GM21786 (cell line): ENCODE measurements around the gene IRAK1BP1.
"Not testable (repeated sequence)": the region's sequence is repeated elsewhere in the genome, so short reads cannot be mapped to it uniquely, and the experiment has no call there.

Experiments
- ATAC-seq: cut with Tn5 transposase; IDR thresholded peaks from one replicate; pipeline ENCODE4 v1.9.1; 2021; ENCODE audit not compliant: unreplicated experiment

Gene IRAK1BP1

GRCh38 chr6:78883651-78884050 lies 16.3 kb downstream of the IRAK1BP1 start:
- ATAC-seq, result no peak

GRCh38 chr6:78889901-78890300 lies 22.6 kb downstream of the IRAK1BP1 start:
- ATAC-seq, result not testable (repeated sequence)

- no peak for ATAC-seq
Measured at GRCh38 chr6:78896227-78896626, 28.9 kb downstream of the IRAK1BP1 start.

GRCh38 chr6:78908621-78909020 lies 41.3 kb downstream of the IRAK1BP1 start:
- ATAC-seq, result no peak

GRCh38 chr6:78909391-78909790 lies 42.0 kb downstream of the IRAK1BP1 start:
- no peak for ATAC-seq

GRCh38 chr6:78910010-78910409 lies 42.7 kb downstream of the IRAK1BP1 start:
- ATAC-seq, result no peak

GRCh38 chr6:78910591-78911171 lies 43.3 kb downstream of the IRAK1BP1 start:
- ATAC-seq, result no peak

GRCh38 chr6:78911218-78911940 lies 44.0 kb downstream of the IRAK1BP1 start:
- ATAC-seq, result no peak

- no peak for ATAC-seq
Measured at GRCh38 chr6:78916411-78916810, 49.1 kb downstream of the IRAK1BP1 start.

GRCh38 chr6:78917788-78918187 lies 50.4 kb downstream of the IRAK1BP1 start:
- no peak for ATAC-seq

- not testable (repeated sequence) for ATAC-seq
Measured at GRCh38 chr6:78921168-78921567, 53.8 kb downstream of the IRAK1BP1 start.

GRCh38 chr6:78925317-78925716 lies 58.0 kb downstream of the IRAK1BP1 start:
- no peak for ATAC-seq

GRCh38 chr6:78935553-78935952 lies 68.2 kb downstream of the IRAK1BP1 start:
- ATAC-seq, result no peak

GRCh38 chr6:78936515-78936914 lies 69.2 kb downstream of the IRAK1BP1 start:
- ATAC-seq, result no peak

- no peak for ATAC-seq
Measured at GRCh38 chr6:78942446-78942845, 75.1 kb downstream of the IRAK1BP1 start.

GRCh38 chr6:78947529-78947928 lies 80.2 kb downstream of the IRAK1BP1 start:
- ATAC-seq, result no peak

GRCh38 chr6:78947962-78948361 lies 80.6 kb downstream of the IRAK1BP1 start:
- no peak for ATAC-seq

- no peak for ATAC-seq
Measured at GRCh38 chr6:78948785-78949184, 81.4 kb downstream of the IRAK1BP1 start.

GRCh38 chr6:78952362-78952761 lies 85.0 kb downstream of the IRAK1BP1 start:
- ATAC-seq, result no peak
